LNCAP (cell line): ENCODE measurements around the gene DLGAP1.

Source experiments
- TF ChIP-seq, protein P1 (sequence below): fragments of 450-650 bp; IDR thresholded peaks from 2 replicates; pipeline ENCODE4 v1.5.1; 2017; ENCODE audit warnings: mild to moderate bottlenecking

The DLGAP1 gene

DNA sequence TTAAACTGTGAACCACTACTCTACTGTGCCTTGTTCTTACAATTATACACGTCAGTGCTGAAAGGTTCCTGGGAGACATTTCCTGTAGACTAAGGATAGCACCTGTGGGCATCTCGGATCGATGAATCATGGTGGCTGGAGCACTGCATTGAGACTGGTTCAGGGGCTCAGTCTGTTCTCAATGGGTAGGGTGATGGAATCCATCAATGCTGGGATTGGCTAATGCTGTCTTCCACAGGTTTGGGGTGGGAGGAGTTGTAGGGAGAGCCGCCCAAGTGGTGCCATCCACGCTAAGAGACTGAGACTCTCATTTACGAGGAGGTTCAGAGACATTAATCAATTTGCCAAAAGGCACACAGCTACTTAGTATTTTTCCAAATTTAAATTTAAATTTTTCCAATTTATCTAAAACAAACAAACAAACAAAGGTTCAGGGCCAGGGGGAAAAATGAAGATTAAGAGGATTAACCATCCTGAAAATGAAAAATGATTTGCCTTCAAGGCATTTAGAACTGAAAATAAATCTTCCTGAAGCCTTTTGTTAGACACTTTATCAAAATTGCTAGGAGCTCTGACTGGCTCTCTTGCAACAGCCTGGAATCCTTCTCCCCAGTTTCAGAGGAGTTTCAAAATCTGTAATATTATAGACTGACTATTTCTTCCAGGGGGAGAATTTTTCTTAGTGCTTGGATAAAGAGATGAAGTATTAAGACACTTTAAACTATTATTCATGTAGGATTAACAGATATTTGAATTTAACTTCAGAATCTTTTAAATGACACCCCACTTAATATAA lies 645.9 kb downstream of the DLGAP1 start:
- TF ChIP-seq, protein P1, sequence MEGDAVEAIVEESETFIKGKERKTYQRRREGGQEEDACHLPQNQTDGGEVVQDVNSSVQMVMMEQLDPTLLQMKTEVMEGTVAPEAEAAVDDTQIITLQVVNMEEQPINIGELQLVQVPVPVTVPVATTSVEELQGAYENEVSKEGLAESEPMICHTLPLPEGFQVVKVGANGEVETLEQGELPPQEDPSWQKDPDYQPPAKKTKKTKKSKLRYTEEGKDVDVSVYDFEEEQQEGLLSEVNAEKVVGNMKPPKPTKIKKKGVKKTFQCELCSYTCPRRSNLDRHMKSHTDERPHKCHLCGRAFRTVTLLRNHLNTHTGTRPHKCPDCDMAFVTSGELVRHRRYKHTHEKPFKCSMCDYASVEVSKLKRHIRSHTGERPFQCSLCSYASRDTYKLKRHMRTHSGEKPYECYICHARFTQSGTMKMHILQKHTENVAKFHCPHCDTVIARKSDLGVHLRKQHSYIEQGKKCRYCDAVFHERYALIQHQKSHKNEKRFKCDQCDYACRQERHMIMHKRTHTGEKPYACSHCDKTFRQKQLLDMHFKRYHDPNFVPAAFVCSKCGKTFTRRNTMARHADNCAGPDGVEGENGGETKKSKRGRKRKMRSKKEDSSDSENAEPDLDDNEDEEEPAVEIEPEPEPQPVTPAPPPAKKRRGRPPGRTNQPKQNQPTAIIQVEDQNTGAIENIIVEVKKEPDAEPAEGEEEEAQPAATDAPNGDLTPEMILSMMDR: no peak

GRCh38 chr18:3806656-3807055 lies 648.5 kb downstream of the DLGAP1 start:
- TF ChIP-seq, protein P1: no peak

GRCh38 chr18:3804336-3804735 lies 650.8 kb downstream of the DLGAP1 start:
- TF ChIP-seq, protein P1: no peak

GRCh38 chr18:3803350-3803749 lies 651.8 kb downstream of the DLGAP1 start:
- TF ChIP-seq, protein P1: no peak

DNA sequence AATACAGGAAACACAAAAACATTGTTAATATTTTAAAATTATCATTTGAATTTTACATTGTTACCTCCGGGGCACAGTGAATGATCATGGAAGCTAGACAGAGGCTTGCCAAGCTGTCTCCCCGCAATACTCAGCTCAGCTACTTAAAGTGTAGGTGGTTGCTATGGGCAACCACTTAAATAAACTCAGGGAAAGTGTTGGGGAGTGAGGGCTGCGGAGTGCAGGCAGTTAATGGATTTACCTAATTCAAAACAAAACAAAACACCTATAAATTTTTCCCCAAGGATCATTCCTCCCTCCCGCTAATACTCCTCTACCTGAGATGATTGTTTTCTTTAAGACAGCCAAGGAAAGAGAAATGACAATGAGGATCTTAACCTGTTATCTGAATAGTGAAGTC lies 655.6 kb downstream of the DLGAP1 start:
- TF ChIP-seq, protein P1: no peak

GRCh38 chr18:3798032-3798431 lies 657.1 kb downstream of the DLGAP1 start:
- TF ChIP-seq, protein P1: no peak

DNA sequence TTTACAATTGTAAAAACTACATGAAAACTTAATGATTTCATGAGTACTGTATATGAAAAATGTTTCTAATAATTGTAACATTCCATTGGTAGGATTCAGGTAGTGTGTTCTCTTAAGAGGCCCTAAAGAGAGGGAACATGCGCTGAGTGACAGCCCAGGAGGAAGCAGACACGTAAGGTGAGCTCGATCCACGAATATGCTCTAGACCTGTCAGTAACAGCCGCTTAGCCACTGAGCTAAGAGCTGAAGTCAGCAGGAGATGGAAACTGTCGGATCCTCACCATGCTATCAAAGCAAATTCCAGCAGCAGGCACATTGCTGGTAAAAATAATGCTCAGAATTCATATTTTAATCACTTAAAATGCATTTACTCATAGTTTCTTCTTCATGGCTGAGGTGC lies 658.7 kb downstream of the DLGAP1 start:
- TF ChIP-seq, protein P1: no peak
